Central memory CD8-positive, alpha-beta T cell (primary cell): Measurements from ENCODE around the gene PITHD1.
"Not testable (repeated sequence)": the region's sequence is repeated elsewhere in the genome, so short reads cannot be mapped to it uniquely, and the experiment has no call there.

Source experiments
- ATAC-seq: fragments of 150-1000 bp; cut with Tn5 transposase; replicated peaks from 2 replicates; pipeline ENCODE4 v1.10.0; 2022; ENCODE audit warnings: mild to moderate bottlenecking, moderate FRiP score, moderate number of reproducible peaks; ENCODE audit not compliant: poor library complexity, severe bottlenecking; ENCODE audit errors: extremely low read depth
- DNase-seq, 2 donors: peaks; one replicate each; pipeline ENCODE4 v3.0.0; 2021; ENCODE audit warnings: low spot score in 2 of 2
- H3K27ac Mint-ChIP-seq: one replicate; pipeline ENCODE4 v1.8.0; 2022; ENCODE audit warnings: low read depth, mild to moderate bottlenecking, moderate library complexity, mixed read lengths
- H3K27me3 Mint-ChIP-seq: one replicate; pipeline ENCODE4 v1.8.0; 2022; ENCODE audit warnings: mixed read lengths
- H3K36me3 Mint-ChIP-seq: one replicate; pipeline ENCODE4 v1.8.0; 2022; ENCODE audit warnings: mild to moderate bottlenecking, moderate library complexity, mixed read lengths; ENCODE audit not compliant: insufficient read depth
- H3K4me1 Mint-ChIP-seq: one replicate; pipeline ENCODE4 v1.8.0; 2022; ENCODE audit warnings: mixed read lengths
- H3K4me3 Mint-ChIP-seq: one replicate; pipeline ENCODE4 v1.8.0; 2022; ENCODE audit warnings: mild to moderate bottlenecking, moderate library complexity, mixed read lengths
- H3K9me3 Mint-ChIP-seq: one replicate; pipeline ENCODE4 v1.8.0; 2022; ENCODE audit warnings: mixed read lengths

The PITHD1 gene

GRCh38 chr1:23784846-23785245, 6.6 kb downstream of the PITHD1 start:
- Mint-ChIP-seq H3K27ac (no peak overlapping the region), H3K4me3 (no peak overlapping the region), H3K36me3 (peaks cover 68% of the 10 kb centered on the region), H3K9me3 (no peaks in the 10 kb centered on the region), H3K4me1 (peaks cover 11% of the 10 kb centered on the region), H3K27me3 (no peaks in the 10 kb centered on the region)
- no peak for ATAC-seq
- no peak for DNase-seq

GRCh38 chr1:23787701-23788100, 9.5 kb downstream of the PITHD1 start:
- H3K27ac Mint-ChIP-seq: no peak overlapping the region
- peaks cover 66% of the 10 kb centered on the region for H3K36me3 Mint-ChIP-seq
- DNase-seq (no peak), ATAC-seq (no peak)
- H3K27me3 Mint-ChIP-seq: no peaks in the 10 kb centered on the region
- H3K4me3 Mint-ChIP-seq: no peak overlapping the region
- no peaks in the 10 kb centered on the region for H3K9me3 Mint-ChIP-seq
- peaks cover 25% of the 10 kb centered on the region for H3K4me1 Mint-ChIP-seq

- Mint-ChIP-seq H3K36me3 (peaks cover 71% of the 10 kb centered on the region), H3K4me1 (peaks cover 30% of the 10 kb centered on the region), H3K27ac (no peak overlapping the region), H3K9me3 (no peaks in the 10 kb centered on the region), H3K27me3 (no peaks in the 10 kb centered on the region), H3K4me3 (peak overlapping the region; percentile 50)
- DNase-seq (no peak), ATAC-seq (no peak)
Observed at GRCh38 chr1:23788695-23789094, 10.5 kb downstream of the PITHD1 start.

GRCh38 chr1:23790696-23791515, 12.7 kb downstream of the PITHD1 start, which contains the start of gene LYPLA2:
Gene LYPLA2 (plus strand): TSS chr1:23791145. CDS start chr1:23792683, 1,538 bp downstream.
- Mint-ChIP-seq H3K27me3 (no peaks in the 10 kb centered on the region), H3K9me3 (no peaks in the 10 kb centered on the region), H3K4me1 (peaks cover 30% of the 10 kb centered on the region), H3K36me3 (peaks cover 52% of the 10 kb centered on the region), H3K4me3 (peak within 1 kb of the TSS; percentile 89), H3K27ac (peak within 1 kb of the TSS; percentile 98)
- DNase-seq (peak; percentile 69 to 71), ATAC-seq (peak; percentile 91)

- DNase-seq (no peak), ATAC-seq (peak; percentile 49)
- H3K4me3 Mint-ChIP-seq: peak overlapping the region; percentile 89
- peaks cover 30% of the 10 kb centered on the region for H3K4me1 Mint-ChIP-seq
- no peaks in the 10 kb centered on the region for H3K9me3 Mint-ChIP-seq
- peak overlapping the region; percentile 98 for H3K27ac Mint-ChIP-seq
- H3K36me3 Mint-ChIP-seq: peaks cover 46% of the 10 kb centered on the region
- H3K27me3 Mint-ChIP-seq: no peaks in the 10 kb centered on the region
Observed at GRCh38 chr1:23791516-23792047, 13.4 kb downstream of the PITHD1 start.

- peaks cover 38% of the 10 kb centered on the region for H3K36me3 Mint-ChIP-seq
- no peaks in the 10 kb centered on the region for H3K9me3 Mint-ChIP-seq
- no peak for DNase-seq
- no peaks in the 10 kb centered on the region for H3K27me3 Mint-ChIP-seq
- no peak for ATAC-seq
- H3K4me1 Mint-ChIP-seq: peaks cover 30% of the 10 kb centered on the region
- H3K27ac Mint-ChIP-seq: peak overlapping the region; percentile 98
- peak overlapping the region; percentile 89 for H3K4me3 Mint-ChIP-seq
Observed at GRCh38 chr1:23792151-23792945, 14.1 kb downstream of the PITHD1 start.

- Mint-ChIP-seq H3K36me3 (peaks cover 33% of the 10 kb centered on the region), H3K4me1 (peaks cover 30% of the 10 kb centered on the region), H3K27ac (no peak overlapping the region), H3K4me3 (peak overlapping the region; percentile 34), H3K9me3 (no peaks in the 10 kb centered on the region), H3K27me3 (no peaks in the 10 kb centered on the region)
- ATAC-seq (no peak), DNase-seq (no peak)
Observed at GRCh38 chr1:23793018-23793781, 15.0 kb downstream of the PITHD1 start.

- ATAC-seq (no peak), DNase-seq (no peak)
- H3K4me1 Mint-ChIP-seq: peaks cover 37% of the 10 kb centered on the region
- H3K9me3 Mint-ChIP-seq: no peaks in the 10 kb centered on the region
- no peak overlapping the region for H3K27ac Mint-ChIP-seq
- no peaks in the 10 kb centered on the region for H3K27me3 Mint-ChIP-seq
- no peak overlapping the region for H3K4me3 Mint-ChIP-seq
- H3K36me3 Mint-ChIP-seq: peaks cover 27% of the 10 kb centered on the region
Observed at GRCh38 chr1:23793861-23794731, 15.9 kb downstream of the PITHD1 start.

- H3K36me3 Mint-ChIP-seq: peaks cover 27% of the 10 kb centered on the region
- H3K27ac Mint-ChIP-seq, ATAC-seq, H3K9me3 Mint-ChIP-seq, H3K27me3 Mint-ChIP-seq, DNase-seq, H3K4me3 Mint-ChIP-seq: not testable (repeated sequence)
- H3K4me1 Mint-ChIP-seq: peaks cover 41% of the 10 kb centered on the region
Observed at GRCh38 chr1:23794732-23795182, 16.5 kb downstream of the PITHD1 start.

GRCh38 chr1:23795676-23796465, 17.7 kb downstream of the PITHD1 start:
- H3K9me3 Mint-ChIP-seq: no peaks in the 10 kb centered on the region
- no peak overlapping the region for H3K4me3 Mint-ChIP-seq
- H3K36me3 Mint-ChIP-seq: peaks cover 21% of the 10 kb centered on the region
- no peak for ATAC-seq
- DNase-seq: no peak
- peaks cover 38% of the 10 kb centered on the region for H3K4me1 Mint-ChIP-seq
- no peaks in the 10 kb centered on the region for H3K27me3 Mint-ChIP-seq
- no peak overlapping the region for H3K27ac Mint-ChIP-seq
